Measurements from ENCODE around the gene ORC6. TPM values are rescaled to one million over a fixed set of nuclear protein-coding genes. Genes with fewer than 3 reads are reported as not detected.
"Not testable (repeated sequence)": the region's sequence is repeated elsewhere in the genome, so short reads cannot be mapped to it uniquely, and the experiment has no call there.

Gene ORC6
- total and polyA plus RNA-seq, 4 donors, result 1.4 to 5.6 (median 3.8) TPM

DNA sequence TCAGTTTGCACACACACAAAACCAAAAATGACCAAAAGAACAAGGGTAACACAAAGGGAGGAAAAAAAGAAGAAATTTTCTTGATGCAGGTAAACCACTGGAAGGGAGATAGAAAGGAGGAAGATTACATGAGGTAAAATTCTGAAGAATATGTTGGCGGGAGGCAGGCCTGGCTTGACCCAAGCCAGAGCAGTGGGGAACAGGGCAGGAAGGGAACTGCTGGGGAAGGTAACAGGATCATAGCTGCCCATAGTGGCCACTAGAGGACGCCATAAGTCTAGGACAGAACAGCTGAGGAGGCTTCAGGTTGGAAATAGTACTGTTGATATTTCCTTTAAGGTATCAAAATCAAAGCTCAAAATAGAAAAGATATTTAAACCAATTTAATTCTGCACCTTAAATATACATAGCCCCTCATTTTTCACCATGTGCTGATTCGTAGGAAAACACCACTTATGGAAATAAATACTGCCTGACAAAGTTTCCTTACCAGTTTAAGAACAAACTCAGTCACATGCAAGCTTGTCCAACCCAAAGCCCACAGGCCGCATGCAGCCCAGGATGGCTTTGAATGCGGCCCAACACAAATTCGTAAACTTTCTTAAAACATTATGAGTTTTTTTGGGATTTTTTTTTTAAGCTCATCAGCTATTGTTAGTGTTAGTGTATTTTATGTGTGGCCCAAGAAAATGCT lies 16.0 kb upstream of the ORC6 start:
- Histone ChIP-seq H3K27me3 (ENCODE audit: control insufficient read depth in 3 of 3, insufficient read depth in 3 of 3, low read length in 2 of 3) (no peaks in the 10 kb centered on the region), H3K4me1 (ENCODE audit: control insufficient read depth in 5 of 5, insufficient read depth in 5 of 5, low read length in 5 of 5) (no peaks in the 10 kb centered on the region), H3K9ac (ENCODE audit: insufficient read depth in 1 of 2, low read length in 2 of 2) (no peak overlapping the region), H3K4me3 (no peak overlapping the region), H3K9me3 (ENCODE audit: control insufficient read depth in 4 of 4, insufficient read depth in 3 of 4, low read length in 3 of 4) (peaks cover 0 to 2% (median 0%) of the 10 kb centered on the region in 4 donors), H3K36me3 (ENCODE audit: control insufficient read depth in 4 of 4, insufficient read depth in 4 of 4, low read length in 4 of 4) (peaks cover 11 to 62% (median 30%) of the 10 kb centered on the region in 4 donors), H3K27ac (ENCODE audit: low read depth in 1 of 2, low read length in 1 of 2) (no peak overlapping the region)
- WGBS, 2 donors, result 69 to 72% methylated on average over 6 of the region's 6 CpGs
- TF ChIP-seq, protein P1, sequence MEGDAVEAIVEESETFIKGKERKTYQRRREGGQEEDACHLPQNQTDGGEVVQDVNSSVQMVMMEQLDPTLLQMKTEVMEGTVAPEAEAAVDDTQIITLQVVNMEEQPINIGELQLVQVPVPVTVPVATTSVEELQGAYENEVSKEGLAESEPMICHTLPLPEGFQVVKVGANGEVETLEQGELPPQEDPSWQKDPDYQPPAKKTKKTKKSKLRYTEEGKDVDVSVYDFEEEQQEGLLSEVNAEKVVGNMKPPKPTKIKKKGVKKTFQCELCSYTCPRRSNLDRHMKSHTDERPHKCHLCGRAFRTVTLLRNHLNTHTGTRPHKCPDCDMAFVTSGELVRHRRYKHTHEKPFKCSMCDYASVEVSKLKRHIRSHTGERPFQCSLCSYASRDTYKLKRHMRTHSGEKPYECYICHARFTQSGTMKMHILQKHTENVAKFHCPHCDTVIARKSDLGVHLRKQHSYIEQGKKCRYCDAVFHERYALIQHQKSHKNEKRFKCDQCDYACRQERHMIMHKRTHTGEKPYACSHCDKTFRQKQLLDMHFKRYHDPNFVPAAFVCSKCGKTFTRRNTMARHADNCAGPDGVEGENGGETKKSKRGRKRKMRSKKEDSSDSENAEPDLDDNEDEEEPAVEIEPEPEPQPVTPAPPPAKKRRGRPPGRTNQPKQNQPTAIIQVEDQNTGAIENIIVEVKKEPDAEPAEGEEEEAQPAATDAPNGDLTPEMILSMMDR (IDR thresholded peaks at IDR 0.05; ENCODE audit: control extremely low read depth, extremely low read depth), result peak; percentile 58
- ATAC-seq (ENCODE audit: insufficient read depth, low FRiP score), result peak; percentile 69
- peak; percentile 31 to 63 (median 47) for DNase-seq

DNA sequence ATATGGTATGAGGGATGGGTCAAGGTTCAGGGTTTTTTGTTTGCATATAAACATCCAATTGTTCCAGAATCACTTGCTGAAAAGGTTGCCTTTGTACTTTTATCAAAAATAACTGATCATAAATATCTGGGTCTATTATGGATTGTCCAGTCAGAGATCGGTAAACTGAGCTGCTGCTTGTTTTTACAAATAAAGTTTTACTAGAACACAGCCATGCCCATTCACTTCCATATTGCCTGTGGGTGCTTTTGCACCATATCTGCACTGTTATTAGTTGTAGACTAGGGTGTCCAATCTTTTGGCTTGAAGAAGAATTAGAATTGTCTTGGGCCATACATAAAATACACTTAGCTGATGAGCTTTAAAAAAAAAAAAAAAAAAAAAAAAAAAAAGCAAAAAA lies 11.5 kb upstream of the ORC6 start:
- WGBS, 2 donors, result 96 to 100% methylated on average over 1 of the region's 1 CpG
- ATAC-seq (ENCODE audit: insufficient read depth, low FRiP score); DNase-seq; H3K27ac ChIP-seq (ENCODE audit: low read depth in 1 of 2, low read length in 1 of 2); H3K4me1 ChIP-seq (ENCODE audit: control insufficient read depth in 5 of 5, insufficient read depth in 5 of 5, low read length in 5 of 5); H3K9ac ChIP-seq (ENCODE audit: insufficient read depth in 1 of 2, low read length in 2 of 2); H3K27me3 ChIP-seq (ENCODE audit: control insufficient read depth in 3 of 3, insufficient read depth in 3 of 3, low read length in 2 of 3); H3K9me3 ChIP-seq (ENCODE audit: control insufficient read depth in 4 of 4, insufficient read depth in 3 of 4, low read length in 3 of 4); H3K4me3 ChIP-seq: not testable (repeated sequence)
- H3K36me3 ChIP-seq (ENCODE audit: control insufficient read depth in 4 of 4, insufficient read depth in 4 of 4, low read length in 4 of 4), result peaks cover 11 to 42% (median 17%) of the 10 kb centered on the region in 4 donors

DNA sequence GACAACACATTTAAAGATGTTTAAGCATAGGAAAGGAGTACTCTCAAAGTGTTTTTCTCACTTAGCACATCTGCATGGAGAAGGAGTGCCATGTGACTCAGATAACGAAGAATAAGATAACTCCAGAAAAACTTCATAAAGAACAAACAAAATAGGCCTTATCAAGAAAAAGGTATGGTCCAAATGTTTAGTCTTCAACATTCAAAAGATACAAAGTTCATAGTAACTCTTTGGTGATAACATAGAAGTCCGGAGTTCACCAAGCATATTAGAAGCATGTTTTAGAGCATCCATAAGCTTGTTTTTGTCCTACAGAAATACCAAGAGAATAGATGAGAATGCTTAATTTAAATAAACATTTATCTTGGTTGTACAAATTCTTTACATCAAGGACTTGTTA lies 7.6 kb upstream of the ORC6 start:
- DNase-seq; H3K9ac ChIP-seq (ENCODE audit: insufficient read depth in 1 of 2, low read length in 2 of 2); ATAC-seq (ENCODE audit: insufficient read depth, low FRiP score): not testable (repeated sequence)

DNA sequence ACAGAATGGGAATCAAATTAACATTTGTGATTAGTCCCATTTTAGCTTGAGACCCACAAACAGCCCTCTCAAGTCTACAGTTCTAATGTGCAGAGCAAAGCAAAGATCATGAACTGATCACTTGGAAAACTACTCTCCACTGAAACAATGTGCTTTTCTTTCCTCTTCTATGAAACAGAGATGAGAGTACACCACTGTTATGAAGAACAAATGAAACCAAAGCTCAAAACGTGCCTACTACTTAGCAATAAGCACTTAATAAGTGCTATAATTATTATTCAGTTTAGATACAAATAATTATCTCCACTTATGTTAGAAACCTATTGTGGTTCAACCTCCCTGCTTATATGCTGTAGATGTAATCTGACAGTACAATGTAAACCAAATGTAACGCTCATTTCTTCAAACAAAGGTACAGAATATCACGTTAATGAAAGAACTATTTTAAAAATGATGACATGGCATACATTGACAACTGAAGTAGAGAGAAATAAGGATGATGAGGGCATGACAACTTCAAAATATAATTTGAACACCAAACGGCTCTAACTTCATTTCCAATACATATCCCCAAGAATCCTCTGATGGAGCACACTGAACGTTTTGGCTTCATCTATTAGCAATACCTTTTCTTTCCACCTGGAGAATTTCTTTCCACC lies 2.5 kb upstream of the ORC6 start:
- Histone ChIP-seq H3K4me1 (ENCODE audit: control insufficient read depth in 5 of 5, insufficient read depth in 5 of 5, low read length in 5 of 5) (peaks cover 9 to 35% (median 11%) of the 10 kb centered on the region in 5 donors), H3K9ac (ENCODE audit: insufficient read depth in 1 of 2, low read length in 2 of 2) (no peak overlapping the region), H3K27me3 (ENCODE audit: control insufficient read depth in 3 of 3, insufficient read depth in 3 of 3, low read length in 2 of 3) (no peaks in the 10 kb centered on the region), H3K27ac (ENCODE audit: low read depth in 1 of 2, low read length in 1 of 2) (no peak overlapping the region), H3K9me3 (ENCODE audit: control insufficient read depth in 4 of 4, insufficient read depth in 3 of 4, low read length in 3 of 4) (no peaks in the 10 kb centered on the region), H3K4me3 (no peak overlapping the region), H3K36me3 (ENCODE audit: control insufficient read depth in 4 of 4, insufficient read depth in 4 of 4, low read length in 4 of 4) (peaks cover 0 to 5% (median 0%) of the 10 kb centered on the region in 4 donors)
- TF ChIP-seq, protein P1 (IDR thresholded peaks at IDR 0.05; ENCODE audit: control extremely low read depth, extremely low read depth), result no peak
- ATAC-seq (ENCODE audit: insufficient read depth, low FRiP score) (no peak), DNase-seq (no peak)
- whole genome bisulfite sequencing, 2 donors, result 44 to 49% methylated on average over 5 of the region's 5 CpGs

More for the DNA sequence above, 7.6 kb upstream of the ORC6 start:
- peaks cover 5 to 20% (median 11%) of the 10 kb centered on the region in 4 donors for H3K36me3 ChIP-seq (ENCODE audit: control insufficient read depth in 4 of 4, insufficient read depth in 4 of 4, low read length in 4 of 4)
- H3K4me3 ChIP-seq; H3K9me3 ChIP-seq (ENCODE audit: control insufficient read depth in 4 of 4, insufficient read depth in 3 of 4, low read length in 3 of 4); H3K27ac ChIP-seq (ENCODE audit: low read depth in 1 of 2, low read length in 1 of 2); H3K27me3 ChIP-seq (ENCODE audit: control insufficient read depth in 3 of 3, insufficient read depth in 3 of 3, low read length in 2 of 3); H3K4me1 ChIP-seq (ENCODE audit: control insufficient read depth in 5 of 5, insufficient read depth in 5 of 5, low read length in 5 of 5): not testable (repeated sequence)
- 90% methylated on average over 2 of the region's 2 CpGs for WGBS, 2 donors

All from lung (tissue), 12 donors.